GM21423 (cell line): ENCODE results near the gene RFFL.
A peak's percentile ranks its signal among the peaks of the same experiment; 100 is the strongest.

ENCODE experiments used
- ATAC-seq: cut with Tn5 transposase; IDR thresholded peaks from one replicate; pipeline ENCODE4 v1.9.1; 2021; ENCODE audit warnings: mild to moderate bottlenecking, moderate library complexity; ENCODE audit not compliant: unreplicated experiment

Gene RFFL

DNA sequence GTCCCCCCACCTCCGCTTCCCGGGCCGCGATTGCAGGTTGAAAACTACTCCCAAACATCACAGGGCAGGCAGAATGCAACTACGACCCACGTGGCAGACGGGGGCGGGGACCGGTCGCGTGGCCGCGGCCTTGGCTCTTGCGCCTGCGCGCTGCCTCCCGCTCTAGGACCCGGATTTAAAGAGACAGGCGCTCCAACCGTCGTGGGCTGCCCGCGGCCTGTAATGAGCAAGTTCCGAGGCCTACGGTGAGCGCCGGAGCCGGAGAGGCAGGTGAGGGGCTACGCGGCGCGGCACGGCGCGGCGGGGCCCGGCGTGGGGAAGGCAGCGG, 83.2 kb downstream of the RFFL start, which contains the start of gene LIG3:
TSS of gene LIG3 (plus strand) at position 160 of the 328 bp plus-strand sequence. CDS start 2,494 bp downstream, outside the sequence.
- peak; percentile 77 for ATAC-seq

DNA sequence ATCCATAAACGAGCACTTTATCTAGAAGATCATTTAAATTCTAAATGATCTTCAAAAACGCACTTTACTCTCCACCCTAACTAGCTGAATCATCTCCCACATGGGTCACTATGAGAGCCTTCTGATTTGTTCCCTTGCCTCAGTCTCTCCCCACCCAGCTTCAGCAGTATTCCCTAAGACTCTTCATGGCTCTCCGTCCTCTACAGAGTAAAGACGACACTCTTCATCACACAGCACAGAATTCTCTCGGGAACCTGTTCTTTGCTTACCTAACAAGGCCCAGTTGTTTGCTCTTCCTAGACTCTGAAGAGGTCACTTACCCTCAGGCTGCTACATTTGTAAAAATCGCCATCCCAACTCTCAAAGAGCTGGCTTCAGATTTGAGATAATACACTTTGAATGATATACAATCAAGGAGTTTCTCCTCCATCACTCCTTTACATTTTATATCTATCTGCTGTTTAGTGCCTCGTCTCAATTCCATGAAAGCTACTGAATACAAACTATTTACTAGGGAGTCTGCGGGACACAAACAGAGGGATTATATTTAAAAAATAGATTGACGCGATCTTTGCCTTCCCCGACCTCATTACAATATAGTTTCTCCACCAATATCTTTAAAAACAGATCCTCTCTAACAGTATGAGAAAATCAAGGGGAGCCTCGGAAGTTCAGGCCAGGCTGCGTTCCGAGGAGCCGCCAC, 83.7 kb downstream of the RFFL start:
- no peak for ATAC-seq

DNA sequence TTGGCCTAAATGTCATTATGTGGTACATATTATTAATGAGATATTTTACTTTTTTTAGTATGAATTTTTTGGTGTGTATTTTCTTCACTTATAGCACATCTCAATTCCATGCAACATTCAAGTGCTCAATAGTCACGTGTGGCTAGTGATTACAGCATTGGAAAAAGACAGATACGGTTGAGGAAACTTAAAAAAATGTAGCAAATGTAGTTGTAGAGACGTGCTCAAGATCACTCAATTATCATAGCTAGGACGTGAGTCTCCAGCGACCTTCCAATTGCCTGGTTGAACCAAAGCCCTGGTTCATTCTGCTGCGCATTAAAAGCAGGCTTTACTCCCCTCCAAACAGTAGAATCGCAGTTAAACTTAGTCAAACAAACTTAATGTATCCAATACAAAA, 84.4 kb downstream of the RFFL start:
- ATAC-seq, result no peak

DNA sequence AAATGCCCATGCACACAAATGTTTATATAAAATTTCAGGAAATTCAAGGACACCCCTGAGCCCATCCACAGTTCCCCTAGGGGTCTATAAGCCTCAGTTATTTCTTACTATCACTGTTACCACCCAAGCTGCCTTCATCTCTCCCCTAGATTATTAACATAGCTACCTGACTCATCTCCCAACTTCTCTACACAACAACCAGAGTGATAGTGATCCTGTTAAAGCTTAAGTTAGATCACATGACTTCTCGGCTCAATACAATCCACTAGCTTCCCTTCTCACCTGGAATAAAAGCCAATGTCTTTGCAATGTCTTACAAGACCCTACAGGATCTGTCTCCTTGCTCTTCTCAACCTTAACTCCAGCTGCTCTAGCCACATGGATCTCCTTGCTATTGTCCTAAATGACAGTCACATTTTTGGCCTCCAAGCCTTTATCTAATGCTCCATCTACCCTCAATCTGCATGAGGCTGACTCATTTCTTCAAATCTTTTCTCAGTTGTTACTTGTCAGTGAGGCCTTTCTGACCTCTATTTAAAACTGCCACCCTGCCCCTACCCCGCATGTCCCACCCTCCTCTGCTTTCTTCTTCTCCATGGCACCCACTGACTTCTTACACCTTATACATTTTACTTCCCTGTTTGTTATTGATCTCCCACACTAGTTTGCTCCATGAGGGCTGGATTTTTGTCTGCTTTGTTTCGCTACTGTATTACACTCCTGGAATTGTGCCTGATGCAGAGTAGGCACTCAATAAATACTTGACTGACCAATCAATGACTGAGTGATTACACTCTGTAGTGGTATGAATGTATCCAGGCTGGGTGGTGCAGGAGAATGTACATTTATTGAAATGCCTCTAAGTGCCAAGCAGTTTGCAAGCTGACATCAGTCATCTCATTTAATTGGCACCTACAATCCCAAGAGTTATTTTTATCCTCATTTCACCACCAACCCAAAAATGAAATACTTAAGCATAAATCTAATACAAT, 88.4 kb downstream of the RFFL start:
- ATAC-seq, result no peak

DNA sequence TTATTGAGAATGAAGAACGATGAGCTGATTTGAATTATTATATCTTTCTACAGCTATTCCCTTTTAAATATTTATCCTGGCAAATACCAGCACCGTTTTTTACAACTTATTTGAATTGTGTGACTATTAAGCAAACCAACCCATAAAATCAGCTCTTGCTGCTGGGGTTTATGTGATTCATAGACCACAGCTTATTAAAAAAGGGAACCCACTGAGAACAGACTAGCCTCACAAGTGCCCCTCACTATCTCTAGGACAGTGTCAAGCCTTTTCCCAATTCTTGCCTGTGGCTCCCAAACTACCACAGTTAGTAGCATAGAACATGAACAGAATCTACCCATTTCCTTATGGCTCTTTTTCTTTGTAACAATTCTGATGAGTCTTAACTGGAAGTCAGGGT, 89.3 kb downstream of the RFFL start:
- ATAC-seq, result no peak

DNA sequence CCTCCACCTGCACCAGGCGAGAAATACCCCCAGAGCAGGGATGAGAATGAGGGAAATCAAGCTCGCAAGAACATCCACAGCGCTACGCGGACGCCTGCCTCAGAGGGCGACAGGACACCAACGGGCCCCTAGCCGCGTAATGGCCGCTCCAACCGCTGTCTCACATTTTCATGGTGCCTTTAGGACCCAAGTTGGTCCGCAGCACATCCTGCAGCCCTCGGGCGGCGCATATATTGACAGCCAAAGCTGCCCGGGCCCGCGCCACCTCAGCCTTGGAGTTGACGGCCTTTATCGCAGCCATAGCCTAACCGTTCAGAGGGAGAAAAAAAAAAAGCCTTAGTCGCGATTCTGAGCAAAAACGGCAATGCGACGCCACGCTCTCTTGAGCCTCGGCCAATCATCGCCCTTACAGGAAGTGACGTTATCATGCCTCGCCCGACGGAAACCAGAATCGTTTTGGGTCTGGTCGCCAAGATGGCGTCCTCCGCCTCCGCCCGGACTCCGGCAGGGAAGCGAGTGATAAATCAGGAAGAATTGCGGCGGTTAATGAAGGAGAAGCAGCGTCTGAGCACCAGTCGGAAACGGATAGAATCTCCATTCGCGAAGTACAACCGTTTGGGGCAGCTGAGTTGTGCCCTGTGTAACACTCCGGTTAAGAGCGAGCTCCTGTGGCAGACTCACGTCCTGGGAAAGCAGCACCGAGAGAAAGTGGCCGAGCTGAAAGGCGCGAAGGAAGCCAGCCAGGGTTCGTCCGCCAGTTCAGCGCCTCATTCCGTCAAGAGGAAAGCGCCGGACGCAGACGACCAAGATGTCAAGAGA, 102.2 kb downstream of the RFFL start, which contains the start of the genes CCT6B and ZNF830:
TSS of gene CCT6B (minus strand) at position 368 of the 819 bp plus-strand sequence. CDS start at position 301, 67 bp downstream.
TSS of gene ZNF830 (plus strand) at position 448 of the 819 bp plus-strand sequence. CDS start at position 475, 27 bp downstream.
- ATAC-seq, result peak; percentile 92

DNA sequence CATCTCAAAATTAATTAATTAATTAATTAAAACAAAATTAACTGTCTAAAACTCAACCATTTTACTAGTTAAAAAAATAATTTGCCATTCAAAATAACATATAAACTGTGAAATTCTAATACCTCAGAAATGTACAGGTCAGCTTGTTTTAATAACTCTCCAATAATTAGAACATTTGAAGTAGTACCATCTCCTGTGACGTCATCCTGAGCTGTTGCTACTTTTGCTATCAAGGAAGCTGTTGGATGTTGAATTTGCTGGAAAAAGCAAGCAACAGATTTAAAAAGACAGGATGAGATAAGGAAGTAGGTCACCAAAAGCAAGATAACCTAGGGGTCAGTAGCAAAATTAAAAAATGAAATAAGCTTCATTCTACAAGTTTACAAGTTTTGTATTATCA, 105.1 kb downstream of the RFFL start:
- no peak for ATAC-seq
